GM13977 (cell line): ENCODE results near the gene ATP1A4.
"Not testable (repeated sequence)": the region's sequence is repeated elsewhere in the genome, so short reads cannot be mapped to it uniquely, and the experiment has no call there.

Source experiments
- DNase-seq: peaks from one replicate; pipeline ENCODE4 v3.0.0; 2012; ENCODE audit warnings: low spot score
- in situ Hi-C: fragments of 300-500 bp; cut with MboI; formaldehyde crosslinking; loops from one replicate; pipeline ENCODE4 v1.12.0; 2022; ENCODE audit warnings: low sequenced_read_pairs, low pct_unique_long_range_greater_than_20kb, mixed read lengths, inconsistent platforms; ENCODE audit not compliant: unreplicated experiment
- TF ChIP-seq, protein P1 (sequence below): IDR thresholded peaks from 2 replicates; pipeline ENCODE4 v1.5.1; 2012; ENCODE audit warnings: mild to moderate bottlenecking, control low read depth; ENCODE audit not compliant: insufficient read depth; ENCODE audit errors: extremely low read depth, missing control alignments

ATP1A4 gene

DNA sequence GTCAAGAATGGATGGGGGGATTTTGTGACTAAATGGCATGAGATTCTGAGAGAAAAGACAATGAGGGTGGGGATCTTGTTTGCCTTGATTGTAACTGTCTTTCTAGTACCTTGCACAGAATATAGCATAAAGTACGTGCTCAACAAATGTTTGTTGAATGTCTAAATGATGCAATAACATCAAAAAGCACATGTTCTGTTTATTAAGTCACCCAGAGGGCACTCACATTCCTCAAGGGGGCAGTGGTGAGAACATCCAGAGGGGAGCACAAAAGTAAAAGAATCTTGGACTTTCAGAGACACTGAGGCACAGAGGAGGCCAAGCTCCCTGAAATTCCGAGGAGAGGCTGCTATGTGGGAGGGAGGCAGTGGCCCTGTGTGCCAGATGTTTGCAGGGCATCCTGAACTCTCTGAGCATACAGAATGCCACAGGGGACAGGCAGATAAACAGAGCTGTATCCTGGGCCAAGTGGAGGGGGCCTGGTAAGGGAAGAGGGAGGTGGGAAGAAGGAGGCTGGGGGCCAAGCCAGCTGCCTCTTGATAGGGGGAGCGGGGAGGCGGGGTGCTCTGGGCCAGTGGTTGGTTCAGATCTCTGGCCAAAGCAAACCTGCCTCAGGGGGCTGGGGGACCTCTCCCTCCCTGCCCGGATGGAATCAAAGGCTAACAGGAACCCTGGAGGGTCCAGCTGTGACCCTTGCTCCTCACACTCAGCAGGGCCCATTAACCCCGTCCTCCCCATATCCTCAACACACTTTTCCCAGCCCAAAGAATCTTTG, 42.3 kb upstream of the ATP1A4 start:
- TF ChIP-seq, protein P1, sequence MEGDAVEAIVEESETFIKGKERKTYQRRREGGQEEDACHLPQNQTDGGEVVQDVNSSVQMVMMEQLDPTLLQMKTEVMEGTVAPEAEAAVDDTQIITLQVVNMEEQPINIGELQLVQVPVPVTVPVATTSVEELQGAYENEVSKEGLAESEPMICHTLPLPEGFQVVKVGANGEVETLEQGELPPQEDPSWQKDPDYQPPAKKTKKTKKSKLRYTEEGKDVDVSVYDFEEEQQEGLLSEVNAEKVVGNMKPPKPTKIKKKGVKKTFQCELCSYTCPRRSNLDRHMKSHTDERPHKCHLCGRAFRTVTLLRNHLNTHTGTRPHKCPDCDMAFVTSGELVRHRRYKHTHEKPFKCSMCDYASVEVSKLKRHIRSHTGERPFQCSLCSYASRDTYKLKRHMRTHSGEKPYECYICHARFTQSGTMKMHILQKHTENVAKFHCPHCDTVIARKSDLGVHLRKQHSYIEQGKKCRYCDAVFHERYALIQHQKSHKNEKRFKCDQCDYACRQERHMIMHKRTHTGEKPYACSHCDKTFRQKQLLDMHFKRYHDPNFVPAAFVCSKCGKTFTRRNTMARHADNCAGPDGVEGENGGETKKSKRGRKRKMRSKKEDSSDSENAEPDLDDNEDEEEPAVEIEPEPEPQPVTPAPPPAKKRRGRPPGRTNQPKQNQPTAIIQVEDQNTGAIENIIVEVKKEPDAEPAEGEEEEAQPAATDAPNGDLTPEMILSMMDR, result peak; percentile 63
- peak; percentile 62 for DNase-seq
- in situ Hi-C loops, result no loop called here

DNA sequence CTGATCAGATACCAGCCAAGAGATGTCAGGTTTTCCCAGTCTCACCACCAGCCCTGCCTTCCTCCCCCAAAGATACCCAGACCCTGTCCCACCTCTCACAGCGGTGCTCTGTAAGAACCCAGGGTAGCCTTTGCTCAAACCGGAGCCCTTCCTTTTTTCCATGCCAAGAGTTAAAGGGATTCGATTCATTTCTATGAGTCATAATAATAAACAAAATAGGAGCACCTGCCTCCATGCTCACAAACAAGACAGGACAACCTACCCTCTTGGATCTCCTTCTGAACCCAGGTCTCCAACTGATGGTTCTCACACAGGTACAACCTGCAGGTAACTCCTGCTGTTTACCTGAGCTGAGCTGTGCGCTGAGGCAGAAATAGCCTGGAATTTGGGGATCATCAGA, 41.7 kb upstream of the ATP1A4 start:
- DNase-seq, result no peak
- in situ Hi-C loops, result no loop called here
- TF ChIP-seq, protein P1, result no peak

DNA sequence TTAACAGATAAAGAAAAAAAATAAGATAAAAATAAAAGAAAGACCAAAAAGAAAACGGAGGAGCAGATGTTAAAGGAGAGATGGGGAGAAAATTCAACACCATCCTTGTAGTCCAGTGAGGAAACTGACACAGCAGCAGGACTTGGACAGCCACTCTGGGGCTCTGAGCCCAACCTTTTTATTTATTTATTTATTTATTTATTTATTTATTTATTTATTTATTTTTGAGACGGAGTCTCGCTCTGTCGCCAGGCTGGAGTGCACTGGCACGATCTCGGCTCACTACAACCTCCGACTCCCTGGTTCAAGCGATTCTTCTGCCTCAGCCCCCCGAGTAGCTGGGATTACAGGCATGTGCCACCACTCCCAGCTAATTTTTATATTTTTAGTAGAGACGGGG, 39.9 kb upstream of the ATP1A4 start:
- DNase-seq, in situ Hi-C loops: not testable (repeated sequence)

DNA sequence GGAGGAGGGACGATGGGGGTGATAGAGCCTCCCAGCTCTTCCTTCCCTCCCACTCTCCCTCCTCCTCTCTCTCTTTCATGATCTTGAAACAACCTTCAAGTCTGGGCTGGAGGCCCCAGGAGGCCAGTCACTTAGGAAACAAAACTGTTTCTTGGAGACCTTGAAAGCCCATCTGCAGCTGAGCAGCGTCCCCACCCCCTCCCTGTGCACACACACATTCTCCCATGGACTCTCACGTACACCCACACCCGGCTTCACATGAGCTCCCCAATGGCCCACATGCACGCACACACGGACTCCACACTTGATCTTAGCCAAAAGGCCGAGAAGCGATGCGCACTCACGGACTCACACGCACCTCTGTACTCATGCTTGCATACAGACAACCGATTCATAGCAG, 39.0 kb upstream of the ATP1A4 start:
- TF ChIP-seq, protein P1, result no peak
- DNase-seq, result no peak
- in situ Hi-C loops, result no loop called here

DNA sequence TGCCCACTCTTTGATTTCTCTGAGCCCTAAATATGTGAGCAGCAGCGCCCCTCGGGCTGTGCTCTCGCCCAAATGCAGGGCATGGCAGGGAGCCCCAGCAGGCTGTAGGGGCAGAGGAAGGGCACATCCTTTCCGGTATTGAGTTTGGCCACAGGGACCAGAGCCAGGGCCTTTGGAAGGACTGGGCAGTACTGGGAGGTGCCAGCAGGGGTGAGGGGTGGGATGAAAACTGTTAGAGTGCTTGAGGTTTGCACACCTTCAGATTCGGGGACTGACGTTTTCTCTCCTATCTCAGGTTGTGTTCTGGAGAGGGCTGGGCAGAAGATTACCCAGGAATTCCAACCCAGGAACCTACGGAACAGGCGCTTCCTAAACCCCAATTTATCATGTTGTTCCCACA, 38.0 kb upstream of the ATP1A4 start:
- TF ChIP-seq, protein P1, result no peak
- in situ Hi-C loops, result no loop called here
- DNase-seq, result no peak

DNA sequence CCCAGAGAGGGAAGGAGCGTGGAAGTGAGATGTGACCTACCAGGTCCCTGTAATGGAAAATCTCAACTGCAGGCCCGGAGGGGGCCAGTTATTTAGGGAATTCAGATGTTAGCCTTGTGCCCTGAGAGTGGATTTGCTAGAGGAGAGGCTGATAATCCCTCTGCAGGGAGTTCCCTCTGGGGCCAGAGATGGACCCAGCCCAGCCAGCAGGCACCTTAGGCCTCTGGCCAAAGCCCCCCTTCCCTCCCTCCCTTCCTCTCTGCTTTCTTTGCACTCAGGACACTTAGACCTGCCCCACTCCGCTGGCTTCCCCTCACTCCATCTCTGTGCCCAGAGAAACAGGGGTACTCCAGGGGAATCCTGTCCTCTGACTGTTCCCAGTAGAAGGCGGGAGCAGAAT, 37.3 kb upstream of the ATP1A4 start:
- TF ChIP-seq, protein P1, result no peak
- in situ Hi-C loops, result no loop called here
- DNase-seq, result no peak

DNA sequence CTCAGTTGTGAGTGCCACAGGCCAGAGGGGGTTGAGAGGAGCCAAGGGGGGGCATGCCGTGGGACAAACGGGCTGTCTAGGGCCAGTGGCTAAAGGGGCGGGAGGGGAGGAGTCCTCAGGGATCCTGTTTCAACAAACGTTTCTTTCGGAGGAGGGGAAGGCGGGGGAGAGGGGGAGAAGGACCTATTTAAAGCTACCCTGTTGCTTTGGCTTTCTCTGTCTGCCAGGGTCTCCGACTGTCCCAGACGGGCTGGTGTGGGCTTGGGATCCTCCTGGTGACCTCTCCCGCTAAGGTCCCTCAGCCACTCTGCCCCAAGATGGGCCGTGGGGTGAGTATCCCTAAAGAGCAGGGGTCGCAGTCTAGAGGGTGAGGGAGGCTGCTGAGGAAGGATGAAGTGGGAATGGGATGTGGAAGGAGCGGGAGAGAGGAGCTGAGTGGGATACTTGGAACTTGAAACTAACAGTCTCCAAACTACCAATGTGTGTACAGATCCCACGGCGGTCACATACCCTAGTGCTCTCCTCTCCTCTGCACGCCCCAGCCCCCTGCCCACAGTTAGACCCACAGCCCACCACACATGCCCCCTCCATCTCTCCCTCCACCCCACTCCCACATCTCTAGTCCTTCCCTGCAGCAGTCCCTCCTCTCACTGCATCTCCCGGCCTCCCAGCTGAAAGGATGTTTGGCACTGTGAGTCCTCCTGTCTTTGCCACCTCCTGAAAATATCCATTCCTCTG, 35.7 kb upstream of the ATP1A4 start, which contains the start of gene ATP1A2:
Gene ATP1A2, plus strand, starts transcription at position 215 of the 738 bp plus-strand sequence. Its CDS starts 103 bp downstream, at position 318.
- in situ Hi-C loops, result no loop called here
- DNase-seq, result no peak
- TF ChIP-seq, protein P1, result no peak
